GM19467 (cell line): ENCODE measurements around the gene GUCY2C.
"Not testable (repeated sequence)": the region's sequence is repeated elsewhere in the genome, so short reads cannot be mapped to it uniquely, and the experiment has no call there.

Experiments used
- ATAC-seq: cut with Tn5 transposase; IDR thresholded peaks from one replicate; pipeline ENCODE4 v1.9.1; 2021; ENCODE audit warnings: mild to moderate bottlenecking, moderate library complexity; ENCODE audit not compliant: unreplicated experiment

GUCY2C gene

GRCh38 chr12:14696265-14696741 lies at the start of gene GUCY2C:
GUCY2C (minus strand) TSS chr12:14696599; CDS start chr12:14696448, 151 bp downstream.
- ATAC-seq, result no peak

GRCh38 chr12:14743061-14743460 lies 46.7 kb upstream of the GUCY2C start:
- no peak for ATAC-seq

- ATAC-seq, result no peak
Measured at GRCh38 chr12:14741942-14742341, 45.5 kb upstream of the GUCY2C start.

- ATAC-seq, result no peak
Measured at GRCh38 chr12:14741153-14741552, 44.8 kb upstream of the GUCY2C start.

DNA sequence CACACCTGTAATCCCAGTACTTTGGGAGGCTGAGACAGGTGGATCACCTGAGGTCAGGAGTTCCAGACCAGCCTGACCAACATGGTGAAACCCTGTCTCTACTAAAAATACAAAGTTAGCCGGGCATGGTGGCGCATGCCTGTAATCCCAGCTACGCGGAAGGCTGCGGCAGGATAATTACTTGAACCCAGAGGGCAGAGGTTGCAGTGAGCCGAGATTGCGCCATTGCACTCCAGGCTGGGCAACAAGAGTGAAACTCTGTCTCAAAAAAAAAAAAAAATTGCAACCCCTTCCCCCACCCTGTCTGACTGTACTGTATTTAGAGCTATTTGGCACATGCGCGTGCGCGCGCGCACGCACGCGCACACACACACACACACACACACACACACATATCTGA lies 40.0 kb upstream of the GUCY2C start:
- ATAC-seq, result not testable (repeated sequence)

GRCh38 chr12:14731821-14732220 lies 35.4 kb upstream of the GUCY2C start:
- no peak for ATAC-seq

DNA sequence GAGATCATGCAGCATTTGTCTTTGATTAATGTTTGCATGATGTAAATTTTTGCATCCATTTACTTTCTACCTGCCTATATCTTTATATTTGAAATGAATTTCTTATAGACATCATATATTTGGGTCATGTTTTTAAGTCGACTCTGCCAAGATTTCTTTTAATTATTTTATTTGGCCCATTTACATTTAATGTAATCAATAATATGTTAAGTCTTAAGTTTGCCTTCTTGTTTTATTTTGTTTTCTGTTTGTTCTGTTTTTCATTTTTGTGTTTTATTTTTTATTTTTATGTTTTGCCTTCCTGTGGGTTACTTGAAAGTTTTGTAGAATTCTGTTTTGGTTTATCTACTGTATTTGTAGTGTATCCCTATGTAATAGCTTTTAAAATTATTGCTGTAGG lies 33.2 kb upstream of the GUCY2C start:
- no peak for ATAC-seq

DNA sequence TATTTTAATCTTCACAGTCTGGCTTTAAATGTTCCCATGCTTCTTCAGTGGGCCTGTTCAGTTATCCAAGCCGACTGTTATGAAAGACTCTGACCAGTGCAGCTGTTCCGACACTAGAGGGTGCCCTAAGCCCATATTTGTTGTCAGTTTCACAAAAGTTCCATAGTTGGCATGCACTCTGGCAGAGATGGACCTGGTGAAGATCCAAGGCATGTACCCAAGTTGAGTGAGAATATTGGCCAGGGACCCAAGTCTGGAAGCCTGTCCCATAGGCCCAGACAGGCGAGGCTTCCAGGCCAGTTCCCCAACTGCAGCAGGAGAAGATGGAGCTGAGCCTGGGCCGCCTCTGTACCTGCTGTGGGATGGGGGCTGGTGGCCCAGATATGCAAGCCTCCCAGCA lies 27.4 kb upstream of the GUCY2C start:
- no peak for ATAC-seq

DNA sequence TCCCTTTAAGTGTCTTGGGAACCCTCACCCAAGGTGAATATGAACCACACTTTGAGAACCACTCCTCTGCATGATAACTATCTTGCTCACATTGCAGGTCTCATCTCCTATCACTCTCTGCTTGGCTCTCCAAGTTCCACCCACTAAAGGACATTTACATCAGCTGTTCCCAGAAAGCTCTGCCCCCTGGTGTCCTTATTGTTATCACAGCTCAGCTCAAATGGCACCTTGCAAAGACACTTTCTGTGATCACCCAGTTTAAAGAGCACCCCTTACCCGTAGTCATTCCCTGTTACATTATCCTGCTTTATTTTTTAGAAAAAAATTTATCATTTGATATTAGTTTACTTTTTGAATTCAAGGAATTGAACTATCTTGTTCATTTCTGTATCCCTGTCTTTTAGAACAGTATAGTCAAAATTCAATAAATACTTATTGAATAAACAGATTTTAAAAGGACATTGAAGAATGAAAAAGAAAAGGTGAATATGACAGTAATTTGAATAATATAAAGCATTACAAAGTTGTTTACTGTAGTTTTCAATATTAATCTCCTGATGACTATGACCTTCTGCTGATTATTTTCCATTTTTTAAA lies 20.5 kb upstream of the GUCY2C start:
- ATAC-seq, result no peak

DNA sequence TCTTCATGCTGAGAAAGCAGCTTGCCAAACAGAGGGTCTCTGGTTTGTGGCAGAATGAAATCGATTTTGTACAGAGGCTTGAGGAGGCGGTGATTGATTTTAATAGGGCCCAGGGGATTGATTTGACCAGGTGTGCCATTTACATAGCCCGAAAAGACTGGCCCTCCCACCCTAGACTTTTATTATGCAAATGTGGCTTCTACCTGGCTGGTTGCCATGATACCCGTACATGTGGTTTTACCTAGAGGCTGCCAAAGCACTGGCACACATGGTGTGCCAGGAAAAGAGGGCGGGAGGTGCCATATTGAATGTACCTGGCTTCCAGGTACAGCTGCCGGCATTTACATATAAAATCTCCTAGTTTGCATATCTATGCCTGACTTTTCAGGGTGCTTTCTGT lies 18.0 kb upstream of the GUCY2C start:
- ATAC-seq, result no peak

DNA sequence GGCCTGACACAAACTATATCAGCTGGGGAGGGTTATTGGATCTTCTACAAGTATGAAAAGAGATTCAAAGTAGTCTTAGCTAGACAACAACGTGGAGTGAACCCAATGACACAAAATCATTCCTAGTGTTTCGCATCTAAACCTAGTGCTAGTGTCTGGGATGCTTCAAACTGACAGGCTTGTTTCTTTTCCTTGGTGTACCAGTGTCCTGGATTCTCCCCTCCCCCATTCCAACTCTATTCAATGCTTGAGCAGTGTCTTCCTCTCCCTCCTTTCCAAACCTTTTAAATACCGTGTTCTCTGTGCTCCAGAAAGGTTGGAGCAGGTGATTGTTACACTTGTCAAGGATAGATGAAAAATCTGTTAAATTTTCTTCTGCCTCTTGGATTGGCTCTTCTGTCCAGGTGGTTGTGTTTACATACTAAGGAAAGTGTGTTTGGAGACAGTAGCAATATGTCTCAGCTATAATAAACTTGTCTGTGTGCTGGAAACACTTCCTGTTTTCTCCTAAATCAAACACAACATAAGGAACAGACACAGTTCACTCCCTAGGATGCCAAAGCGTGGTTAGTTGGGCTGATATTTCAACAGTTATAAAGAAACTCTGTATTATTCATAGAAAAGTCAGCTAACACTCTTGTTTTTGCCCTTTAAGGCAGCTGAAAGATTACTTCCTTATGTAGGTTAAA lies 14.4 kb upstream of the GUCY2C start:
- ATAC-seq, result no peak

DNA sequence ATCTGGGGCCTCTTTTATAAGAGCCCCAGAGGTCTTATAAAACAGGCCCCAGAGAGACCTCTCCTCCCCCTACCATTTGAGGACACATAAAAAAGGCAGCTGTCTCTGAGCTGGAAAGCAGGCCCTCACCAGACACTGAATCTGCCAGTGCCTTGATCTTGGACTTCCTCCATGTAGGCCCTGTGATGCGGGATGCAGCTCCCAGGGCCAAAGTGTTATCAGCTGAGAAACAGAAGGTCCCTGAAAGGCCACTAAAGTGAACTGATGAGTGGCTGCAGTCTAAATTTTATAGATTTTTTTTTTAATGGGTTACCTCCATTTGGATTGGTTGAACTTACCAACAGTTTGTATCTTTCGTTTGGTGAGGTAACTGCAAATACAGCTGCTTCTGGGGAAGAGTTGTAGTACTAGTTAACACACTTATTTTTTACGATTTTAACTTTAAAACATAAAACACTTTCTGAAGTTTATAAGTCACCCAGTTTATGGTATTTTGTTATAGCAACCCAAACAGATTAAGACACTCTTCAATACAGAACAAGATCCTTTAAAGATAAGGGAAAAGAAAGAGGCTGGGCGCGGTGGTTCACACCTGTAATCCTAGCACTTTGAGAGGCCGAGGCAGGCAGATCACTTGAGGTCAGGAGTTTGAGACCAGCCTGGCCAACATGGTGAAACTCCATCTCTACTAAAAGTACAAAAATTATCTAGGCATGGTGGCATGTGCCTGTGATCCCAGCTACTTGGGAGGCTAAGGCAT lies 5.6 kb upstream of the GUCY2C start:
- no peak for ATAC-seq

- no peak for ATAC-seq
Measured at GRCh38 chr12:14700935-14701334, 4.5 kb upstream of the GUCY2C start.

- no peak for ATAC-seq
Measured at GRCh38 chr12:14699923-14700322, 3.5 kb upstream of the GUCY2C start.

- no peak for ATAC-seq
Measured at GRCh38 chr12:14698555-14698954, 2.2 kb upstream of the GUCY2C start.

DNA sequence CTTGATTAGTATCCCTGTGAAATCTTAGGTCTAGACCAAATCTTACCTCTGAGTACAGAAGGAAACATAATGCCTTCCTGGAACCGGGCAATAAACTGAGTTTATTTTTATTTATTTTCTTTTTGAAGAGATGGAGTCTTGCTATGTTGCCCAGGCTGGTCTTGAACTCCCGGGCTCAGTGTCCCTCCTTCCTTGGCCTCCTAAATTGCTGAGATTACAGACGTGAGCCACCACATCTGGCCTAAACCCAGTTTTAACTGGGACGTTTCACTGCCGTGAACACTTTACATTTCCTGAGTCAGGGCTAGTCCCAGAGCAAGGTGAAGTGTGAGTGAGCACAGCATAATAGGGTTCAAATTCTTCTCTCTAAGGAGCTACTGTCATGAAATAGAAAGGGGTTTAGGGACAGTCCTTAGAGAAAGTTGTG lies 671 bp downstream of the GUCY2C start:
- ATAC-seq, result no peak

GRCh38 chr12:14694970-14695369 lies 1.4 kb downstream of the GUCY2C start:
- ATAC-seq, result no peak

- no peak for ATAC-seq
Measured at GRCh38 chr12:14694145-14694714, 2.2 kb downstream of the GUCY2C start.

- no peak for ATAC-seq
Measured at GRCh38 chr12:14693116-14693515, 3.3 kb downstream of the GUCY2C start.

GRCh38 chr12:14691560-14691959 lies 4.8 kb downstream of the GUCY2C start:
- ATAC-seq, result no peak

- ATAC-seq, result no peak
Measured at GRCh38 chr12:14689996-14690395, 6.4 kb downstream of the GUCY2C start.

GRCh38 chr12:14689144-14689543 lies 7.3 kb downstream of the GUCY2C start:
- ATAC-seq, result no peak
